PFSK-1 (cell line): ENCODE data around the gene ZNF680.

Experiments used
- FOXP2 ChIP-seq: optimal IDR thresholded peaks from 2 replicates; pipeline ENCODE3; 2011; ENCODE audit warnings: borderline replicate concordance, control low read depth, inconsistent platforms; ENCODE audit not compliant: insufficient read depth; ENCODE audit errors: extremely low read length, extremely low read depth
- POLR2AphosphoS5 ChIP-seq: IDR thresholded peaks from 2 replicates; pipeline ENCODE4 v1.6.1; 2012; ENCODE audit warnings: low read depth, mild to moderate bottlenecking, control low read depth, low read length, moderate library complexity
- SIN3A ChIP-seq: IDR thresholded peaks from 2 replicates; pipeline ENCODE4 v1.6.1; 2012; ENCODE audit warnings: mild to moderate bottlenecking, low read length, moderate library complexity, borderline replicate concordance; ENCODE audit not compliant: insufficient read depth
- TAF1 ChIP-seq: IDR thresholded peaks from 2 replicates; pipeline ENCODE4 v1.6.1; 2012; ENCODE audit warnings: low read length, control low read depth, borderline replicate concordance; ENCODE audit not compliant: insufficient read depth
- TF ChIP-seq, protein P1 (sequence below), 2 experiments: IDR thresholded peaks; 2 replicates each; pipeline versions ENCODE4 v1.6.1 to v1.8.0; 2011 to 2012; ENCODE audit warnings: low read depth in 2 of 2, low read length in 2 of 2, control low read depth in 1 of 2, inconsistent platforms in 1 of 2, mild to moderate bottlenecking in 1 of 2, moderate library complexity in 1 of 2; ENCODE audit not compliant: insufficient read depth in 1 of 2

The ZNF680 gene

DNA sequence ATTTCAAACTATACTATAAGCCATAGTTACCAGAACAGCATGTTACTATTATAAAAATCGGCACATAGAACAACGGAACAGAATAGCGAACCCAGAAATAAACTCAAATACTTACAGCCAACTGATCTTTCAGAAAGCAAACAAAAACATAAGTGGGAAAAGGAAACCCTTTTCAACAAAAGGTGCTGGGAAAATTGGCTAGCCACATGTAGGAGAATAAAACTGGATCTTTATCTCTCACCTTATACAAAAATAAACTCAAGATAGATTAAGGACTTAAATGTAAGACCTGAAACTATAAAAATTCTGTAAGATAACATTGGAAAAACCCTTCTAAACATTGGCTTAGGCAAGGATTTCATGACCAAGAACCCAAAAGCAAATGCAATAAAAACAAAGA is 29.1 kb downstream of the ZNF680 start:
- TF ChIP-seq SIN3A (no peak), FOXP2 (no peak)

DNA sequence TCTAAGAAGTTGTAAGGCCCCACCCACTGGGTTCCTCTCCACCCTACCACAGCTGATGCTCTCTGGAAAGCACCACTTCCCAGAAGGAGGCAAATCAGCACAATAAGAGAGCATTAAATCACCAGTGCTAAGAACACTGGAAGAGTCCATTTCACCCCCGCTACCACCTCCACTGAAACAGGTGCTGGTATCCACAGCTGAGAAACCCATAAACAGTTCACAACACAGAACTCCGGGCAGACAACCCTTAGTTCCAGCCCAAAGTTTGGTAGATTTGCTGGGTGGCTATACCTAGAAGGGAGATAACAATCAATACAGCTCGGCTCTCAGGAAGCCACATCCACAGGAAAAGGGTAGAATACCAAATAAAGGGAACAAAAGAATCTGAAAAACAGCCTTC is 34.1 kb downstream of the ZNF680 start:
- TF ChIP-seq FOXP2 (no peak), TAF1 (no peak), SIN3A (no peak), POLR2AphosphoS5 (no peak)
- TF ChIP-seq, protein P1, sequence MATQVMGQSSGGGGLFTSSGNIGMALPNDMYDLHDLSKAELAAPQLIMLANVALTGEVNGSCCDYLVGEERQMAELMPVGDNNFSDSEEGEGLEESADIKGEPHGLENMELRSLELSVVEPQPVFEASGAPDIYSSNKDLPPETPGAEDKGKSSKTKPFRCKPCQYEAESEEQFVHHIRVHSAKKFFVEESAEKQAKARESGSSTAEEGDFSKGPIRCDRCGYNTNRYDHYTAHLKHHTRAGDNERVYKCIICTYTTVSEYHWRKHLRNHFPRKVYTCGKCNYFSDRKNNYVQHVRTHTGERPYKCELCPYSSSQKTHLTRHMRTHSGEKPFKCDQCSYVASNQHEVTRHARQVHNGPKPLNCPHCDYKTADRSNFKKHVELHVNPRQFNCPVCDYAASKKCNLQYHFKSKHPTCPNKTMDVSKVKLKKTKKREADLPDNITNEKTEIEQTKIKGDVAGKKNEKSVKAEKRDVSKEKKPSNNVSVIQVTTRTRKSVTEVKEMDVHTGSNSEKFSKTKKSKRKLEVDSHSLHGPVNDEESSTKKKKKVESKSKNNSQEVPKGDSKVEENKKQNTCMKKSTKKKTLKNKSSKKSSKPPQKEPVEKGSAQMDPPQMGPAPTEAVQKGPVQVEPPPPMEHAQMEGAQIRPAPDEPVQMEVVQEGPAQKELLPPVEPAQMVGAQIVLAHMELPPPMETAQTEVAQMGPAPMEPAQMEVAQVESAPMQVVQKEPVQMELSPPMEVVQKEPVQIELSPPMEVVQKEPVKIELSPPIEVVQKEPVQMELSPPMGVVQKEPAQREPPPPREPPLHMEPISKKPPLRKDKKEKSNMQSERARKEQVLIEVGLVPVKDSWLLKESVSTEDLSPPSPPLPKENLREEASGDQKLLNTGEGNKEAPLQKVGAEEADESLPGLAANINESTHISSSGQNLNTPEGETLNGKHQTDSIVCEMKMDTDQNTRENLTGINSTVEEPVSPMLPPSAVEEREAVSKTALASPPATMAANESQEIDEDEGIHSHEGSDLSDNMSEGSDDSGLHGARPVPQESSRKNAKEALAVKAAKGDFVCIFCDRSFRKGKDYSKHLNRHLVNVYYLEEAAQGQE (IDR thresholded peaks at IDR 0.05; ENCODE audit: insufficient read depth in 1 of 2, low read depth in 2 of 2, low read length in 2 of 2) = no peak

DNA sequence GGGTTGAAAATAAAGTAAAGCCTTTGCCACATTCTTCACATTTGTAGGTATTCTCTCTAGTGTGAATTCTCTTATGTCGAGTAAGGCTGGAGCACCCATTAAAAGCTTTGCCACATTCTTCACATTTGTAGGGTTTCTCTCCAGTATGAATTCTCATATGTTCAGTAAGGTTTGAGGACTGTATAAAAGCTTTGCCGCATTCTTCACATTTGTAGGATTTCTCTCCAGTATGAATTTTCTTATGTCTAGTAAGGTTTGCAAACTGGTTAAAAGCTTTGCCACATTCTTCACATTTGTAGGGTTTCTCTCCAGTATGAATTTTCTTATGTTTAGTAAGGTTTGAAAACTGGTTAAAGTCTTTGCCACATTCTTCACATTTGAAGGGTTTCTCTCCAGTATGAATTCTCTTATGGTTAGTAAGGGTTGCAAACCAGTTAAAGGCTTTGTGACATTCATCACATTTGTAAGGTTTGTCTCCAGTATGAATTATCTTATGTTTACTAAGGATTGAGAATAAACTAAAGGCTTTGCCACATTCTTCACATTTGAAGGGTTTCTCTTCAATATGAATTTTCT is 41.4 kb downstream of the ZNF680 start:
- TF ChIP-seq SIN3A (no peak), POLR2AphosphoS5 (no peak), TAF1 (no peak), FOXP2 (no peak)
- TF ChIP-seq, protein P1 (IDR thresholded peaks at IDR 0.05; ENCODE audit: insufficient read depth in 1 of 2, low read depth in 2 of 2, low read length in 2 of 2) = no peak

DNA sequence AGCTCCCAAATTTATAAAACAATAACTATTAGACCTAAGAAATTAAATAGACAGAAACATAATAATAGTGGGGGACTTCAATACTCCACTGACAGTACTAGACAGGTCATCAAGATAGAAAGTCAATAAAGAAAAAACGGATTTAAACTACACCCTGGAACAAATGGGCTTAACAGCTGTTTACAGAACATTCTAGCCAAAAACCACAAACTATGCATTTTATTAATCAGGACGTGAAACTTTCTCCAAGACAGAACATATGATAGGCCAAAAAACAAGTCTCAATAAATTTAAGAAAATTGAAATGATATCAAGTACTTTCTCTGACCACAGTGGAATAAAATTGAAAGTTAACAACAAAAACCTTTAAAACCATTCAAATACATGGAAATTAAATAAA is 46.4 kb downstream of the ZNF680 start:
- TF ChIP-seq POLR2AphosphoS5 (no peak), SIN3A (no peak), FOXP2 (no peak), TAF1 (no peak)
- TF ChIP-seq, protein P1 (IDR thresholded peaks at IDR 0.05; ENCODE audit: insufficient read depth in 1 of 2, low read depth in 2 of 2, low read length in 2 of 2) = no peak

DNA sequence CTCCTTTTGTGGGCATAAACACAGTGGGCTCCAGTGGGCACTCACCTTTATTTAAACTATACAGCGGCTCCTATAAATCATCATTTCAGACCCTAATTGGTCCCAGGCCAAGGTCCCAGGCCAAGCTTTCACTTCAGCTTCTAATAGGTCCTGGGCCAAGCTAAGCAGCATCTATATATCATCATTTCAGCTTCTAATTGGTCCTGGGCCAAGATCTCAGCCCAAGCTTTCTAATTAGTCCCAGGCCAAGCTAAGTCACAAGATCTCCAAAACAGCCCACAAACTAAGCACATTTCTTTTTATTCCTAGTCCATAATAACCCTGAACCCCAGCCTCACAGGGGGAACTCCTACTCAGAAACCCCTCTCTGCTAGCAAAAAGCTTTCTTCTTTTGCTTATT is 47.1 kb downstream of the ZNF680 start:
- TF ChIP-seq TAF1 (no peak), FOXP2 (no peak), SIN3A (no peak), POLR2AphosphoS5 (no peak)
- TF ChIP-seq, protein P1 (IDR thresholded peaks at IDR 0.05; ENCODE audit: insufficient read depth in 1 of 2, low read depth in 2 of 2, low read length in 2 of 2) = no peak
